Measurements from ENCODE around the gene MTHFD1L.

Gene MTHFD1L

GRCh38 chr6:151067684-151068596 lies 202.4 kb downstream of the MTHFD1L start:
- peak overlapping the region; percentile 12 to 67 (median 28) for H3K9ac ChIP-seq (ENCODE audit: low read length in 5 of 5)
- no peaks in the 10 kb centered on the region for H3K27me3 ChIP-seq (ENCODE audit: control insufficient read depth in 5 of 5, insufficient read depth in 4 of 5, low read length in 5 of 5)
- H3K4me1 ChIP-seq (ENCODE audit: control insufficient read depth in 5 of 5, insufficient read depth in 5 of 5, low read length in 5 of 5), result peaks cover 11 to 58% (median 38%) of the 10 kb centered on the region in 5 donors
- H3K27ac ChIP-seq (ENCODE audit: low read depth, low read length), result peak overlapping the region; percentile 94
- H3K36me3 ChIP-seq (ENCODE audit: control insufficient read depth in 5 of 5, insufficient read depth in 5 of 5, low read length in 5 of 5), result no peaks in the 10 kb centered on the region
- no peaks in the 10 kb centered on the region for H3K9me3 ChIP-seq (ENCODE audit: control insufficient read depth in 5 of 5, low read length in 5 of 5)
- H3K4me3 ChIP-seq (ENCODE audit: low read depth in 1 of 5, low read length in 5 of 5), result no peak overlapping the region

DNA sequence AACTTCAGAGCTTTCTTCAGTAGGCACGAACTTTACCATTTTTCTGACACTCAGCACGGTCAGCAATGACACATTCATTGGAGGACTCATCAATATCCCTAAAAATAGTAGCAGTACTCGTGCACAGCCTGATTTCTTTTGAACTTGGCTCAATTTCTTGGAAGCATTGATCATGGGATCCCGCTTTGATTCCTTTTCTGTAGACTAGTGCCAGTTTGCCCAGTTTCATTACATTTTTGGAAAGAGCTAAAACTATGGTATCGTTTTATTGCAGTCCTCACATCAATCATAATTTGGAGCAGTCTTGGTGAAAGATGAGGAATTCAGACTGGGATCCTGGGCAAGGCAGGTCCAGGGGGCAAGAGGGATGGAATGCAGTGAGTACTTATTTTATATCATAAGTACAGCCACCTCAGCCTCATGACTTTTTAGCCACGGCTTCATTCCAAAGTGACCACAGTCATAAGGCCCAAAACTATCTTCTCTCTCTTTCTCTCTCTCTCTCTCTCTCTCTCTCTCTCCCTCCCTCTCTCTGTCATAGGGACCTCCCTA lies 203.3 kb downstream of the MTHFD1L start:
- Histone ChIP-seq H3K4me3 (ENCODE audit: low read depth in 1 of 5, low read length in 5 of 5) (no peak overlapping the region), H3K36me3 (ENCODE audit: control insufficient read depth in 5 of 5, insufficient read depth in 5 of 5, low read length in 5 of 5) (no peaks in the 10 kb centered on the region), H3K27me3 (ENCODE audit: control insufficient read depth in 5 of 5, insufficient read depth in 4 of 5, low read length in 5 of 5) (no peaks in the 10 kb centered on the region), H3K9ac (ENCODE audit: low read length in 5 of 5) (peak overlapping the region in 2 of 5 donors; percentile 58 to 67), H3K4me1 (ENCODE audit: control insufficient read depth in 5 of 5, insufficient read depth in 5 of 5, low read length in 5 of 5) (peaks cover 11 to 60% (median 43%) of the 10 kb centered on the region in 5 donors), H3K27ac (ENCODE audit: low read depth, low read length) (peak overlapping the region; percentile 94), H3K9me3 (ENCODE audit: control insufficient read depth in 5 of 5, low read length in 5 of 5) (no peaks in the 10 kb centered on the region)

DNA sequence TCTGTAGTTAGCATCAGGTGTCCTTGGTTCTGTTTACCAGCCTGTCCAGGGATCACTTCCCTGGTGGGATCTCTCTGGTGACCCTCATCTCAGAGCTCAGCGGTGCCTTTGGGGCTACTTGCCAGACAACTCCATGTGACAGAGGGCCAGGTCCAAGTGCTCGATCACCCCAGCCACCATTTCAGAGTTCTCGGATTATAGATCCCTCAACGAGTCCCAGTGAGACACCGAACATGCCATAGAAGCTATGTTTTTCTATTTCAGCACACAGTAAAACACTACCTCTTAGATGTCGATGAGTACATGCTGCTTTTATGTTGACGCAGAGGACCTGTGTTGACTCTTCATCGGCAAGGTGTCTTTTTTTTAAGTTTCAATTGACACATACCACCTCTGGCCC lies 204.1 kb downstream of the MTHFD1L start:
- Histone ChIP-seq H3K4me3 (ENCODE audit: low read depth in 1 of 5, low read length in 5 of 5) (no peak overlapping the region), H3K36me3 (ENCODE audit: control insufficient read depth in 5 of 5, insufficient read depth in 5 of 5, low read length in 5 of 5) (no peaks in the 10 kb centered on the region), H3K9ac (ENCODE audit: low read length in 5 of 5) (peak overlapping the region in 2 of 5 donors; percentile 58 to 65), H3K9me3 (ENCODE audit: control insufficient read depth in 5 of 5, low read length in 5 of 5) (peaks cover 0 to 3% (median 3%) of the 10 kb centered on the region in 5 donors), H3K4me1 (ENCODE audit: control insufficient read depth in 5 of 5, insufficient read depth in 5 of 5, low read length in 5 of 5) (peaks cover 11 to 58% (median 43%) of the 10 kb centered on the region in 5 donors), H3K27me3 (ENCODE audit: control insufficient read depth in 5 of 5, insufficient read depth in 4 of 5, low read length in 5 of 5) (no peaks in the 10 kb centered on the region), H3K27ac (ENCODE audit: low read depth, low read length) (peak overlapping the region; percentile 94)

GRCh38 chr6:151070631-151071051 lies 205.1 kb downstream of the MTHFD1L start:
- Histone ChIP-seq H3K27me3 (ENCODE audit: control insufficient read depth in 5 of 5, insufficient read depth in 4 of 5, low read length in 5 of 5) (no peaks in the 10 kb centered on the region), H3K4me1 (ENCODE audit: control insufficient read depth in 5 of 5, insufficient read depth in 5 of 5, low read length in 5 of 5) (peaks cover 8 to 49% (median 35%) of the 10 kb centered on the region in 5 donors), H3K9me3 (ENCODE audit: control insufficient read depth in 5 of 5, low read length in 5 of 5) (peaks cover 0 to 7% (median 4%) of the 10 kb centered on the region in 5 donors), H3K9ac (ENCODE audit: low read length in 5 of 5) (peak overlapping the region in 2 of 5 donors; percentile 67 to 75), H3K4me3 (ENCODE audit: low read depth in 1 of 5, low read length in 5 of 5) (peak overlapping the region; percentile 9 to 56 (median 48)), H3K27ac (ENCODE audit: low read depth, low read length) (peak overlapping the region; percentile 94), H3K36me3 (ENCODE audit: control insufficient read depth in 5 of 5, insufficient read depth in 5 of 5, low read length in 5 of 5) (no peaks in the 10 kb centered on the region)

- Histone ChIP-seq H3K27me3 (ENCODE audit: control insufficient read depth in 5 of 5, insufficient read depth in 4 of 5, low read length in 5 of 5) (no peaks in the 10 kb centered on the region), H3K9me3 (ENCODE audit: control insufficient read depth in 5 of 5, low read length in 5 of 5) (peaks cover 0 to 7% (median 4%) of the 10 kb centered on the region in 5 donors), H3K36me3 (ENCODE audit: control insufficient read depth in 5 of 5, insufficient read depth in 5 of 5, low read length in 5 of 5) (no peaks in the 10 kb centered on the region), H3K4me1 (ENCODE audit: control insufficient read depth in 5 of 5, insufficient read depth in 5 of 5, low read length in 5 of 5) (peaks cover 8 to 46% (median 34%) of the 10 kb centered on the region in 5 donors), H3K9ac (ENCODE audit: low read length in 5 of 5) (peak overlapping the region in 3 of 5 donors; percentile 67 to 78 (median 75)), H3K27ac (ENCODE audit: low read depth, low read length) (peak overlapping the region; percentile 94), H3K4me3 (ENCODE audit: low read depth in 1 of 5, low read length in 5 of 5) (peak overlapping the region; percentile 9 to 56 (median 48))
These were observed 205.8 kb downstream of the MTHFD1L start for GRCh38 chr6:151071295-151071694.

GRCh38 chr6:151073146-151073545 lies 207.6 kb downstream of the MTHFD1L start:
- no peaks in the 10 kb centered on the region for H3K27me3 ChIP-seq (ENCODE audit: control insufficient read depth in 5 of 5, insufficient read depth in 4 of 5, low read length in 5 of 5)
- peaks cover 3 to 36% (median 28%) of the 10 kb centered on the region in 5 donors for H3K4me1 ChIP-seq (ENCODE audit: control insufficient read depth in 5 of 5, insufficient read depth in 5 of 5, low read length in 5 of 5)
- no peak overlapping the region for H3K9ac ChIP-seq (ENCODE audit: low read length in 5 of 5)
- H3K36me3 ChIP-seq (ENCODE audit: control insufficient read depth in 5 of 5, insufficient read depth in 5 of 5, low read length in 5 of 5), result no peaks in the 10 kb centered on the region
- no peak overlapping the region for H3K27ac ChIP-seq (ENCODE audit: low read depth, low read length)
- H3K4me3 ChIP-seq (ENCODE audit: low read depth in 1 of 5, low read length in 5 of 5), result no peak overlapping the region
- peaks cover 0 to 7% (median 4%) of the 10 kb centered on the region in 5 donors for H3K9me3 ChIP-seq (ENCODE audit: control insufficient read depth in 5 of 5, low read length in 5 of 5)

DNA sequence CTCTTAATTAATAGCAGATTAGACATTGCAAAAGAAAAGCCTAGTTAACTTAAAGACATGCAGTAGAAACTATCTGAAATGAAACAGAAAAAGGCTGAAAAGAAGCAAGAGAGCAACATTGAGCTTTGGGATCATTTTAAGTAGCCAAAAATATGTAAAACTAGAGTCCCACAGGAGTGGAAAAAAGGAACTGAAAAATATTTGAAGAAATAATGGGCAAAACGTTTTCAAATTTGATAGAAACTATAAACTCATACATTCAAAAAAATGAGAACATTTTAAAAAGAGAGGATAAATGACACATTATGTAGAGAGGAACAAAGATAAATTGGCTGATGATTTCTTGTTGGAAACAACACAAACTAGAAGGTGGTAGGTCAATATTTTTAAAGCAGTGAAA lies 208.2 kb downstream of the MTHFD1L start:
- Histone ChIP-seq H3K9ac (ENCODE audit: low read length in 5 of 5) (no peak overlapping the region), H3K4me1 (ENCODE audit: control insufficient read depth in 5 of 5, insufficient read depth in 5 of 5, low read length in 5 of 5) (peaks cover 3 to 32% (median 26%) of the 10 kb centered on the region in 5 donors), H3K27me3 (ENCODE audit: control insufficient read depth in 5 of 5, insufficient read depth in 4 of 5, low read length in 5 of 5) (no peaks in the 10 kb centered on the region), H3K27ac (ENCODE audit: low read depth, low read length) (no peak overlapping the region), H3K9me3 (ENCODE audit: control insufficient read depth in 5 of 5, low read length in 5 of 5) (peaks cover 0 to 7% (median 4%) of the 10 kb centered on the region in 5 donors), H3K4me3 (ENCODE audit: low read depth in 1 of 5, low read length in 5 of 5) (no peak overlapping the region), H3K36me3 (ENCODE audit: control insufficient read depth in 5 of 5, insufficient read depth in 5 of 5, low read length in 5 of 5) (no peaks in the 10 kb centered on the region)

DNA sequence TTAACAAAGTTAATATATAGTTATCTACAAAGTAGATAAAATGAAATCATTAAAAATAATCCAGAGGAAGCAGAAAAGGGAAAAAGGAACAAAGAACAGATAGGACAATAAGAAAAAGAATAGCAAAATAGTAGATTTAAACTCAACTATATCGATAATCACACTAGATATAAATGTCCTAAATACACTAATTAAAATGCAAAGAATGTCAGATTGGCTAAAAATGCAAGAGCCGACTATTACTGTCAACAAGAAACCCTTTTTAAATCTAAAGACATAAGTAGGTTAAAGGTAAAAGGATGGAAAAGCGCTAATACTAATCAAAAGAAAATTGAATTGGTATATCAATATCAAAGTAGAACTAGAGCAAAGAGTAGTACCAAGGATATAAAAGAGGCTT lies 209.5 kb downstream of the MTHFD1L start:
- H3K9ac ChIP-seq (ENCODE audit: low read length in 5 of 5), result no peak overlapping the region
- peaks cover 0 to 7% (median 4%) of the 10 kb centered on the region in 5 donors for H3K9me3 ChIP-seq (ENCODE audit: control insufficient read depth in 5 of 5, low read length in 5 of 5)
- H3K27me3 ChIP-seq (ENCODE audit: control insufficient read depth in 5 of 5, insufficient read depth in 4 of 5, low read length in 5 of 5), result no peaks in the 10 kb centered on the region
- peaks cover 3 to 19% (median 13%) of the 10 kb centered on the region in 5 donors for H3K4me1 ChIP-seq (ENCODE audit: control insufficient read depth in 5 of 5, insufficient read depth in 5 of 5, low read length in 5 of 5)
- no peaks in the 10 kb centered on the region for H3K36me3 ChIP-seq (ENCODE audit: control insufficient read depth in 5 of 5, insufficient read depth in 5 of 5, low read length in 5 of 5)
- no peak overlapping the region for H3K4me3 ChIP-seq (ENCODE audit: low read depth in 1 of 5, low read length in 5 of 5)
- H3K27ac ChIP-seq (ENCODE audit: low read depth, low read length), result no peak overlapping the region

GRCh38 chr6:151075527-151075926 lies 210.0 kb downstream of the MTHFD1L start:
- Histone ChIP-seq H3K36me3 (ENCODE audit: control insufficient read depth in 5 of 5, insufficient read depth in 5 of 5, low read length in 5 of 5) (no peaks in the 10 kb centered on the region), H3K27me3 (ENCODE audit: control insufficient read depth in 5 of 5, insufficient read depth in 4 of 5, low read length in 5 of 5) (no peaks in the 10 kb centered on the region), H3K4me1 (ENCODE audit: control insufficient read depth in 5 of 5, insufficient read depth in 5 of 5, low read length in 5 of 5) (peaks cover 3 to 14% (median 8%) of the 10 kb centered on the region in 5 donors), H3K27ac (ENCODE audit: low read depth, low read length) (no peak overlapping the region), H3K9me3 (ENCODE audit: control insufficient read depth in 5 of 5, low read length in 5 of 5) (peaks cover 0 to 7% (median 4%) of the 10 kb centered on the region in 5 donors), H3K4me3 (ENCODE audit: low read depth in 1 of 5, low read length in 5 of 5) (no peak overlapping the region), H3K9ac (ENCODE audit: low read length in 5 of 5) (no peak overlapping the region)

Measured in subcutaneous abdominal adipose tissue (tissue), 5 donors.